WTC11 (cell line): ENCODE data around the gene RAB43.
"Not testable (repeated sequence)": the region's sequence is repeated elsewhere in the genome, so short reads cannot be mapped to it uniquely, and the experiment has no call there.

Experiments
- CREB1 ChIP-seq: sonication (generic); formaldehyde crosslinking; IDR thresholded peaks from 2 replicates; pipeline ENCODE4 v1.8.0; 2023; ENCODE audit warnings: mild to moderate bottlenecking, missing genetic modification reagents
- CREM ChIP-seq: sonication (generic); formaldehyde crosslinking; IDR thresholded peaks from 2 replicates; pipeline ENCODE4 v1.8.1; 2022; ENCODE audit warnings: mild to moderate bottlenecking, missing genetic modification reagents, moderate library complexity
- IRF2 ChIP-seq: sonication (generic); formaldehyde crosslinking; IDR thresholded peaks from 2 replicates; pipeline ENCODE4 v1.8.0; 2022; ENCODE audit warnings: low read depth, missing genetic modification reagents, borderline replicate concordance
- PRRX2 ChIP-seq: fragments of 250-450 bp; sonication (Bioruptor Pico); IDR thresholded peaks from 2 replicates; pipeline ENCODE4 v1.8.0; 2021; ENCODE audit warnings: mild to moderate bottlenecking
- SP1 ChIP-seq: sonication (generic); formaldehyde crosslinking; conservative IDR thresholded peaks from 2 replicates; pipeline ENCODE4 v1.8.1; 2022; ENCODE audit warnings: missing genetic modification reagents
- ZNF232 ChIP-seq: sonication (generic); formaldehyde crosslinking; IDR thresholded peaks from 2 replicates; pipeline ENCODE4 v1.8.0; 2022; ENCODE audit warnings: mild to moderate bottlenecking, missing genetic modification reagents
- TF ChIP-seq, protein P1 (sequence below): fragments of 200-600 bp; IDR thresholded peaks from 2 replicates; pipeline ENCODE4 v1.8.0; 2022; ENCODE audit warnings: antibody characterized with exemption
- TF ChIP-seq, protein P2 (sequence below): sonication (generic); formaldehyde crosslinking; conservative IDR thresholded peaks from 2 replicates; pipeline ENCODE4 v1.8.1; 2023; ENCODE audit warnings: mild to moderate bottlenecking, low read depth, missing genetic modification reagents, moderate library complexity
- TF ChIP-seq, protein P3 (sequence below): sonication (generic); formaldehyde crosslinking; IDR thresholded peaks from 2 replicates; pipeline ENCODE4 v1.8.1; 2023; ENCODE audit warnings: mild to moderate bottlenecking, moderate library complexity, missing genetic modification reagents
- TF ChIP-seq, protein P4 (sequence below): sonication (generic); formaldehyde crosslinking; IDR thresholded peaks from 2 replicates; pipeline ENCODE4 v1.8.1; 2023; ENCODE audit warnings: mild to moderate bottlenecking, missing genetic modification reagents, borderline replicate concordance
- TF ChIP-seq, protein P5 (sequence below): sonication (generic); formaldehyde crosslinking; IDR thresholded peaks from 2 replicates; pipeline ENCODE4 v1.8.0; 2022; ENCODE audit warnings: mild to moderate bottlenecking, missing genetic modification reagents
- TF ChIP-seq, protein P6 (sequence below): sonication (generic); formaldehyde crosslinking; IDR thresholded peaks from 2 replicates; pipeline ENCODE4 v1.8.0; 2023; ENCODE audit warnings: missing genetic modification reagents

DNA sequence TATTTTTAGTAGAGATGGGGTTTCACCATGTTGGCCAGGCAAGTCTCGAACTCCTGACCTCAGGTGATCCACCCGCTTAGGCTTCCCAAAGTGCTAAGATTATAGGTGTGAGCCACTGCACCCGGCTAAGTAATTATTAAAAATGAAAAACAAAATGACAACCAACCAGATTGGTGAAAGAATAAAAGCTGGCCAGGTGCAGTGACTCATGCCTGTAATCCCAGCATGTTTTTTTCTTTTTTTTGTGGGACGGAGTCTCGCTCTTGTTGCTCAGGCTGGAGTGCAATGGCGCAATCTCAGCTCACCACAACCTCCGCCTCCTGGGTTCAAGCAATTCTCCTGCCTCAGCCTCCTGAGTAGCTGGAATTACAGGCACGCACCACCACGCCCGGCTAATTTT, 14.7 kb upstream of the RAB43 start:
- TF ChIP-seq, protein P1, sequence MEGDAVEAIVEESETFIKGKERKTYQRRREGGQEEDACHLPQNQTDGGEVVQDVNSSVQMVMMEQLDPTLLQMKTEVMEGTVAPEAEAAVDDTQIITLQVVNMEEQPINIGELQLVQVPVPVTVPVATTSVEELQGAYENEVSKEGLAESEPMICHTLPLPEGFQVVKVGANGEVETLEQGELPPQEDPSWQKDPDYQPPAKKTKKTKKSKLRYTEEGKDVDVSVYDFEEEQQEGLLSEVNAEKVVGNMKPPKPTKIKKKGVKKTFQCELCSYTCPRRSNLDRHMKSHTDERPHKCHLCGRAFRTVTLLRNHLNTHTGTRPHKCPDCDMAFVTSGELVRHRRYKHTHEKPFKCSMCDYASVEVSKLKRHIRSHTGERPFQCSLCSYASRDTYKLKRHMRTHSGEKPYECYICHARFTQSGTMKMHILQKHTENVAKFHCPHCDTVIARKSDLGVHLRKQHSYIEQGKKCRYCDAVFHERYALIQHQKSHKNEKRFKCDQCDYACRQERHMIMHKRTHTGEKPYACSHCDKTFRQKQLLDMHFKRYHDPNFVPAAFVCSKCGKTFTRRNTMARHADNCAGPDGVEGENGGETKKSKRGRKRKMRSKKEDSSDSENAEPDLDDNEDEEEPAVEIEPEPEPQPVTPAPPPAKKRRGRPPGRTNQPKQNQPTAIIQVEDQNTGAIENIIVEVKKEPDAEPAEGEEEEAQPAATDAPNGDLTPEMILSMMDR = not testable (repeated sequence)
- TF ChIP-seq SP1 (CRISPR knock-in tag); PRRX2 (CRISPR knock-in tag); CREM; ZNF232 (CRISPR knock-in tag); CREB1 (CRISPR knock-in tag); IRF2 (CRISPR knock-in tag): not testable (repeated sequence)
- TF ChIP-seq, protein P2, sequence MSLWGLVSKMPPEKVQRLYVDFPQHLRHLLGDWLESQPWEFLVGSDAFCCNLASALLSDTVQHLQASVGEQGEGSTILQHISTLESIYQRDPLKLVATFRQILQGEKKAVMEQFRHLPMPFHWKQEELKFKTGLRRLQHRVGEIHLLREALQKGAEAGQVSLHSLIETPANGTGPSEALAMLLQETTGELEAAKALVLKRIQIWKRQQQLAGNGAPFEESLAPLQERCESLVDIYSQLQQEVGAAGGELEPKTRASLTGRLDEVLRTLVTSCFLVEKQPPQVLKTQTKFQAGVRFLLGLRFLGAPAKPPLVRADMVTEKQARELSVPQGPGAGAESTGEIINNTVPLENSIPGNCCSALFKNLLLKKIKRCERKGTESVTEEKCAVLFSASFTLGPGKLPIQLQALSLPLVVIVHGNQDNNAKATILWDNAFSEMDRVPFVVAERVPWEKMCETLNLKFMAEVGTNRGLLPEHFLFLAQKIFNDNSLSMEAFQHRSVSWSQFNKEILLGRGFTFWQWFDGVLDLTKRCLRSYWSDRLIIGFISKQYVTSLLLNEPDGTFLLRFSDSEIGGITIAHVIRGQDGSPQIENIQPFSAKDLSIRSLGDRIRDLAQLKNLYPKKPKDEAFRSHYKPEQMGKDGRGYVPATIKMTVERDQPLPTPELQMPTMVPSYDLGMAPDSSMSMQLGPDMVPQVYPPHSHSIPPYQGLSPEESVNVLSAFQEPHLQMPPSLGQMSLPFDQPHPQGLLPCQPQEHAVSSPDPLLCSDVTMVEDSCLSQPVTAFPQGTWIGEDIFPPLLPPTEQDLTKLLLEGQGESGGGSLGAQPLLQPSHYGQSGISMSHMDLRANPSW = not testable (repeated sequence)
- TF ChIP-seq, protein P3, sequence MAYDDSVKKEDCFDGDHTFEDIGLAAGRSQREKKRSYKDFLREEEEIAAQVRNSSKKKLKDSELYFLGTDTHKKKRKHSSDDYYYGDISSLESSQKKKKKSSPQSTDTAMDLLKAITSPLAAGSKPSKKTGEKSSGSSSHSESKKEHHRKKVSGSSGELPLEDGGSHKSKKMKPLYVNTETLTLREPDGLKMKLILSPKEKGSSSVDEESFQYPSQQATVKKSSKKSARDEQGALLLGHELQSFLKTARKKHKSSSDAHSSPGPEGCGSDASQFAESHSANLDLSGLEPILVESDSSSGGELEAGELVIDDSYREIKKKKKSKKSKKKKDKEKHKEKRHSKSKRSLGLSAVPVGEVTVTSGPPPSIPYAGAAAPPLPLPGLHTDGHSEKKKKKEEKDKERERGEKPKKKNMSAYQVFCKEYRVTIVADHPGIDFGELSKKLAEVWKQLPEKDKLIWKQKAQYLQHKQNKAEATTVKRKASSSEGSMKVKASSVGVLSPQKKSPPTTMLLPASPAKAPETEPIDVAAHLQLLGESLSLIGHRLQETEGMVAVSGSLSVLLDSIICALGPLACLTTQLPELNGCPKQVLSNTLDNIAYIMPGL (CRISPR knock-in tag) = not testable (repeated sequence)
- TF ChIP-seq, protein P4, sequence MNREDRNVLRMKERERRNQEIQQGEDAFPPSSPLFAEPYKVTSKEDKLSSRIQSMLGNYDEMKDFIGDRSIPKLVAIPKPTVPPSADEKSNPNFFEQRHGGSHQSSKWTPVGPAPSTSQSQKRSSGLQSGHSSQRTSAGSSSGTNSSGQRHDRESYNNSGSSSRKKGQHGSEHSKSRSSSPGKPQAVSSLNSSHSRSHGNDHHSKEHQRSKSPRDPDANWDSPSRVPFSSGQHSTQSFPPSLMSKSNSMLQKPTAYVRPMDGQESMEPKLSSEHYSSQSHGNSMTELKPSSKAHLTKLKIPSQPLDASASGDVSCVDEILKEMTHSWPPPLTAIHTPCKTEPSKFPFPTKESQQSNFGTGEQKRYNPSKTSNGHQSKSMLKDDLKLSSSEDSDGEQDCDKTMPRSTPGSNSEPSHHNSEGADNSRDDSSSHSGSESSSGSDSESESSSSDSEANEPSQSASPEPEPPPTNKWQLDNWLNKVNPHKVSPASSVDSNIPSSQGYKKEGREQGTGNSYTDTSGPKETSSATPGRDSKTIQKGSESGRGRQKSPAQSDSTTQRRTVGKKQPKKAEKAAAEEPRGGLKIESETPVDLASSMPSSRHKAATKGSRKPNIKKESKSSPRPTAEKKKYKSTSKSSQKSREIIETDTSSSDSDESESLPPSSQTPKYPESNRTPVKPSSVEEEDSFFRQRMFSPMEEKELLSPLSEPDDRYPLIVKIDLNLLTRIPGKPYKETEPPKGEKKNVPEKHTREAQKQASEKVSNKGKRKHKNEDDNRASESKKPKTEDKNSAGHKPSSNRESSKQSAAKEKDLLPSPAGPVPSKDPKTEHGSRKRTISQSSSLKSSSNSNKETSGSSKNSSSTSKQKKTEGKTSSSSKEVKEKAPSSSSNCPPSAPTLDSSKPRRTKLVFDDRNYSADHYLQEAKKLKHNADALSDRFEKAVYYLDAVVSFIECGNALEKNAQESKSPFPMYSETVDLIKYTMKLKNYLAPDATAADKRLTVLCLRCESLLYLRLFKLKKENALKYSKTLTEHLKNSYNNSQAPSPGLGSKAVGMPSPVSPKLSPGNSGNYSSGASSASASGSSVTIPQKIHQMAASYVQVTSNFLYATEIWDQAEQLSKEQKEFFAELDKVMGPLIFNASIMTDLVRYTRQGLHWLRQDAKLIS (CRISPR knock-in tag) = not testable (repeated sequence)
- TF ChIP-seq, protein P5, sequence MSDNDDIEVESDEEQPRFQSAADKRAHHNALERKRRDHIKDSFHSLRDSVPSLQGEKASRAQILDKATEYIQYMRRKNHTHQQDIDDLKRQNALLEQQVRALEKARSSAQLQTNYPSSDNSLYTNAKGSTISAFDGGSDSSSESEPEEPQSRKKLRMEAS (CRISPR knock-in tag) = not testable (repeated sequence)
- TF ChIP-seq, protein P6, sequence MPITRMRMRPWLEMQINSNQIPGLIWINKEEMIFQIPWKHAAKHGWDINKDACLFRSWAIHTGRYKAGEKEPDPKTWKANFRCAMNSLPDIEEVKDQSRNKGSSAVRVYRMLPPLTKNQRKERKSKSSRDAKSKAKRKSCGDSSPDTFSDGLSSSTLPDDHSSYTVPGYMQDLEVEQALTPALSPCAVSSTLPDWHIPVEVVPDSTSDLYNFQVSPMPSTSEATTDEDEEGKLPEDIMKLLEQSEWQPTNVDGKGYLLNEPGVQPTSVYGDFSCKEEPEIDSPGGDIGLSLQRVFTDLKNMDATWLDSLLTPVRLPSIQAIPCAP = not testable (repeated sequence)
